SH-SY5Y (cell line): ENCODE measurements around the gene TF.

Experiments used
- GATA2 ChIP-seq: IDR thresholded peaks from 2 replicates; pipeline ENCODE4 v1.6.1; 2011; ENCODE audit warnings: mild to moderate bottlenecking, low read depth, low read length
- GATA3 ChIP-seq: IDR thresholded peaks from 2 replicates; pipeline ENCODE4 v1.6.1; 2011; ENCODE audit warnings: low read depth, mild to moderate bottlenecking, low read length, moderate library complexity

GRCh38 chr3:133773732-133774131, 27.5 kb downstream of the TF start:
- TF ChIP-seq GATA2 (no peak), GATA3 (no peak)
